HT-29 (cell line): Measurements from ENCODE around the gene MSI1. TPM values are rescaled to one million over a fixed set of nuclear protein-coding genes. Genes with fewer than 3 reads are reported as not detected.
"Not testable (repeated sequence)": the region's sequence is repeated elsewhere in the genome, so short reads cannot be mapped to it uniquely, and the experiment has no call there.

Source experiments
- DNase-seq: peaks from one replicate; pipeline ENCODE4 v3.0.0-alpha.2; 2015; ENCODE audit warnings: low spot score
- total RNA-seq: library from RNA; depleted of rRNA; stranded (reverse); fragments of >200 nt; shearing (Covaris generic); gene quantifications from 2 replicates; pipeline ENCODE4 v1.2.3, GENCODE V29; 2014

MSI1 gene
- total RNA-seq, 1 experiment from 2014 or later: not detected

DNA sequence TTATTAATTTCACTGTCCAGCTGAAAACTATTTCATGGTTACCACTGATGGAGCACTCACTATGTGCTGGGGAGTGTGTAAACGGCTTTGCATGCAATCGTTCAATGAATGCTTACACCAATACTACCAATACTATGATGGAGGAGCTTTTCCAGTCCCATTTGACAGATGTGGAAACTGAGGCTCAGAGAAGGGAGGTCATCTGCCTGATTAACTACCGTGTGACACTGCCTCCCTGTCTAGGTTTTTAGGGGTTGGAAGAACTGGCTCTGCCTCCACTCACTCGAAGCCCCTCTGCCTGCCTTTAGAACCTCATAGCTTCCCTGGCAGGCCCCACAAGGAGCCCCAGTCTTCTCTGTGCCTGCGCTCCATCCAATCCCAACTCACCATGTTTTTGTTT is 11.9 kb downstream of the MSI1 start:
- no peak for DNase-seq

DNA sequence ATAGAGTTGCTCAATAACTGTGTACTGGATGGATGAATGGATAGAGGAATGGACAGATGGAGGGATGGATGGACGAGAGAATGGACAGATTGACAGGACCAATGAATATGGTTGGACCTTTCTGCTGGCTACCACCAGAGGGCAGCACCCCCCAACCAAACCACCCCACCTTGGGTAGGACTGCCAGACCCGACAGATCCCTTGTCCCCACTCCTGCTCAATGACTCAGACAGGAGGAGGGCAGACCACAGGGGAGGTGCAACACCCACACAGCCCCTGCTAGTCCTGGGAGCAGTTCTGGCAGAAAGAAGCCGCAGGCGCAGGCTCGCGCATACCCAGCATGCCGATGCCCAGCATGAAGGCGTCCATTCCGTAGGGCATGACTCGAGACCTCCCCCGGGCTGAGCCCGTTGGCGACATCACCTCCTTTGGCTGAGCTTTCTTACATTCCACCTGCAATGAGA is 12.4 kb downstream of the MSI1 start:
- peak; percentile 87 for DNase-seq

DNA sequence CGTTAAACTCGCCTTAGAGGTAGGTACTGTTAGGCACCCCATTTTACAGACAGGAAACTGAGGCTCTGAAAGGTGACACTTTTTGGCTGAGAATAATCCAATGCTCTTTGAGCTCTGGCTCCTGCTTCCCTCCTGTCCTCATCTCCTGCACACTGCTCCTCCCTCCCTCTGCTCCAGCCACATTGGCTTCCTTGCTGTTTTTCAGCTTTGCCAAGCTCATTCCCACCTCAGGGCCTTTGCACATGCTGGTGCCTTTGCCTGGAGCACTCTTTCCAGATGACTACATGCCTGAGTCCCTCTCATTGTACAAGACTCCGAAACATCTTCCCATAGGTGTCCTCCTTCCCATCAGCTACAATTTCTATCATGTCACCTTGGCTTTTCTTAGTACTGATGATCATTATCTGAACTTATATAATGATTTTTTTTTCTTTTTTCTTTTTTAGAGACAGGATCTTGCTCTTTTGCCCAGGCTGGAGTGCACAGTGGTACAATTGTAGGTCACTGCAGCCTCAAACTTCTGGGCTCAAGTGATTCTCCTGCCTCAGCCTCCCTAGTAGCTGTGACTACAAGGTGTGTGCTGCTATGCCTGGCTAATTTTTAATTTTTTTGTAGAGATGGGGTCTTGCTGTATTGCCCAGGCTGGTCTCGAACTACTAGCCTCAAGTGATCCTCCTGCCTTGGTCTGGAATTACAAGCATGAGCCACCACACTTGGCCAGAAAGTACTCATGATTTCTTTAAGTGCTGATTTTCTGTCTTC is 15.2 kb downstream of the MSI1 start:
- no peak for DNase-seq

DNA sequence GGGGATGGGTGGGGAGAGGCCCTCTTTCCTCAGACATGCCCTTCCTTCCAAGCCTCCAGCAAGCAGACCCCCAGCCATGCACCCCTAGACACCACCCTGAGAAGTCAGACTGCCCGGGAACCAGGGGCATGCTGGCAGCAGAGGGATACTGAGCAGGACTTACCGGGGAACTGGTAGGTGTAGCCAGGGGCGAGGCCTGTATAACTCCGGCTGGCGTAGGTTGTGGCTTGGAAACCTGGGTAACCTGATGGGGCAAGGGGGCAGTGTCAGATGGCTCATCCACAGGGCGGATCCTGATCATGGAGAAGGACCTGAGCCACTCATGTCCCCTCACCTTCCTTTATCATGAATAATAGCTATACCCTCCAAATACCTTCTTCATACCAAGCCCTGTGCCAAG is 15.8 kb downstream of the MSI1 start:
- DNase-seq: no peak

DNA sequence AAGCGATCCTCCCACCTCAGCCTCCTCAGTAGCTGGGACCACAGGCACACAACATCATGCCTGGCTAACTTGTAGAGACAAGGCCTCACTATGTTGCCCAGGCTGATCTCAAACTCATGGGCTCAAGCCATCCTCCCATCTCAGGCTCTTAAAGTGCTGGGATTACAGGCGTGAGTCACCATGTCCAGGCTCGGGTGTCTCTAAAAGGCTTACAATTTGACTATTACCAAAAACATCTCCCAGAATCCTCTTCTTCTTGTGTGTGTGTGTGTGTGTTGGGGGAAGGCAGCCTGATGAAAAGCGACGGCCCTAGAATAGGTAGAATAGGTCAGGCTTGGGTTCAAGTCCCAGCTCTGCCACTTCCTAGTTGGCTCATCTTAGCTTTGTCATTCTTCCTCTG is 16.8 kb downstream of the MSI1 start:
- no peak for DNase-seq

DNA sequence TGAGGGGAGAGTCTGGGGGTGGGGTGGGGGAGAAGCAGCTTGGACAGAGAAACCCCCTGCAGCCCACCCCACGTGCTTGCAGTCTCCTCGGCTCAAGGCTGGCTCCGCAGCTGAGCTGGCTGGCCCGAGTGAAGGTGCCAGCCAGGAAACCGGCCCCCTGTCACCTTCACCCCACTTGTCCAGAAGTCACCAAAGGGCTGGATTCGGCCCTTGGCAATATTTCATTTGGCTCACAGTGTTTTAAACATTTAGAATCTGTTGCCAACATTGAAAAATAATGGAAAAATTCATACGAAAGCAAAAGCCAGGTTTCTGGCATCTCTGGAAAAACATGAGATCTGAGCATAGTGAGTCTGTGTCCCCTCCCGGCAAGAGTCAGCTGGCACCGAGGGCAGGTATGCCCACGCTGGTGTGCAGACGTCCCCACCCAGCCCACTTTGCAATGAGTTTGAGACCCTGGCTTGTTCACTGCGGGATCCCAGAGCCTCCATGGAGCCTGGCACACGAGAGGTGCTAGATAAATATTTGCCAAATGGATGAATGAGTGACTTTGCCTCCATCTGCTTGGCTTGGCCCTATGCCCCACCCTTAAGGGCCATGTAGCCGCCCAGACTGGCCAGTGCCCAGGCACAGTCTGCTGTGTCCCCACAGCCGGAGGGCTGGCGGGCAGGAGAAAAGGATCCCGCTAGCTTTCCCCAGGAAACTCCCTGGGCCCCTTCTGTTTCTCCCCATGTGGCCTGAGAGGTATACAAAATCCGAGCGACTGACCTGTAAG is 18.2 kb downstream of the MSI1 start:
- DNase-seq: no peak

DNA sequence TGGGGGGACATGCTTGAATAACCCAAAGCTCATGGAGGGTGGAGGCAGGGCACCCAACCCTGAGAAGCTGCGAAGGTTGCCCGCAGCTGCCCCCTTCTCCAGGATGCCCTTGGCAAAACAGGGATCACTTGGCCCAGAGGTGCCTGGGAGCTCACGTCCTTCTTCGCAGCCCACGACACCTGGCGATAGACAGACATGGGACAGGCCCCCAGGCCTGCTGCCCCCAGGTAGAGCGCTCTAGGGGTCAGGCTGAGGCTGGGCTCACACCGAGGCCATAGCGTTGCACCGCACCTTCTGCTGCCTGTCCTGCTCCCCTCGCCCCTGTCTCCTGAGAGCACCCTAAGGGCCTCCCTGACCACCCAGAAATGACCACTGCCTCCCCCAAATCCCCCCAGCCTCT is 21.2 kb downstream of the MSI1 start:
- DNase-seq: no peak

DNA sequence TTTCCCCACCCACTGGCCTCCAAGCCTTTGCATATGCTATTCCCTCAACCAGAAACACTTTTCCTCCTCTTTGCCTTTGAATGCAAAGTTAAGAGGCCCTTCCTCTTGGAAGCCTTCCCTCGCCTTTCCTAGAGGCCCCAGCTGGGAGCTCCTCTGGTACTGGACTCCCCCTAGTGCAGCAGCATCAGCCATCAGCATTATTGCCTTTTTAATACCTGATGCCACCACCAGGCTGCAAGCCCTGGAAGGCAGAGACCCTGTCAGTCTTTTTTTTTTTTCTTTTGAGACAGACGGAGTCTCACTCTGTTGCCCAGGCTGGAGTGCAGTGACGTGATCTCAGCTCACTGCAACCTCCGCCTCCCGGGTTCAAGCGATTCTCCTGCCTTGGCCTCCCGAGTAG is 22.3 kb downstream of the MSI1 start:
- DNase-seq: no peak

DNA sequence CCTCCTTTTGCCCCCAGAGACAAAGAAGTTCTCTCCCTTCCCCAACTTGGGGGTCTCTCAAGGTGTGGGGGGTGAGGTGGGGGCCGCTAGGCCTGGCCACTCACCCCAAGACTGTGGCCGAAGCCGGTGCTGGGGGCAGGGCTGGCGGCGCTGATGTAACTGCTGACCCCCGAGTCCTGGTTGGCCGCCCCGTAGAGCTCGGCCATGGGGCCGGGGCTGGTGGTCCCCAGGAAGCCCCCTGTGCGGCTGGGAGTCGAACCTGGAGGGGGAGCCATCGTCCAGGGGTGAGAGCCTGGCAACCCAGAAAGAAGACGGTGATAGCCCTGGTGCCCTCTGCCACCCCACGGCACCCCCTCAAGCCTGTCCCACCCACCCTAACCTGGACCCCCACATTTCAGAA is 22.9 kb downstream of the MSI1 start:
- no peak for DNase-seq

DNA sequence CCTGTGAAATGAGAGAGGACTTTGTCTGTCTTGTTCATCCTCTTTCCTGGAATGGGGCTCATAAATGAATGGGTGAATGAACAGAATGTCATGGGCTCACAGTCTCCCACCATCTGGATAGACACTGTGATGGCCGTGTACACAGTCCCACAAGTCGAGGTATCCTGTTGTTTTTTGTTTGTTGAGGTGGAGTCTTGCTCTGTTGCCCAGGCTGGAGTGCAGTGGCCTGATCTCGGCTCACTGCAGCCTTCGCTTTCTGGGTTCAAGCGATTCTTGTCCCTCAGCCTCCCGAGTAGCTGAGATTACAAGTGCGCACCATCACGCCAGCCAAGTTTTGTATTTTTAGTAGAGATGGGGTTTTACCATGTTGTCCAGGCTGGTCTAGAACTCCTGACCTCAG is 25.3 kb downstream of the MSI1 start:
- DNase-seq: no peak

DNA sequence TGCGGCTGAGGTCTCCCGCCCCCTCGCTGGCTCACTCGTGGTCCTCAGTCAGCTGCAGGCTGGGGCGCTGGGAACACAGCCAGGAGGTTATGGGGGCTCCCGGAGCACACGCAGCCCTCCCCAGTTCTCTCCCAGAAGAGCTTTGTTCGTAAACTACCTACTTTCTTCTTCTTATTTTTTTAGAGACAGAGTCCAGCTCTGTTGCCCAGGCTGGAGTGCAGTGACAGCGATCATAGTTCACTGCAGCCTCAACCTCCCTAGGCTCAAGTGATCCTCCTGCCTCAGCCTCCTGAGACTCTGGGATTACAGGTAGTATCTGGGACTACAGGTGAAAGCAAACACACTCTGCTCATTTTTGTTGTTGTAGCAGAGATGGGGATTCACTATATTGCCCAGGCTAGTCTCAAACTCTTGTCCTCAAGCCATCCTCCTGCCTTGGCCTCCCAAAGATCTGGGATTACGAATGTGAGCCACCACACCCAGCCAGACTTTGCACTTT is 25.9 kb downstream of the MSI1 start:
- DNase-seq: no peak

DNA sequence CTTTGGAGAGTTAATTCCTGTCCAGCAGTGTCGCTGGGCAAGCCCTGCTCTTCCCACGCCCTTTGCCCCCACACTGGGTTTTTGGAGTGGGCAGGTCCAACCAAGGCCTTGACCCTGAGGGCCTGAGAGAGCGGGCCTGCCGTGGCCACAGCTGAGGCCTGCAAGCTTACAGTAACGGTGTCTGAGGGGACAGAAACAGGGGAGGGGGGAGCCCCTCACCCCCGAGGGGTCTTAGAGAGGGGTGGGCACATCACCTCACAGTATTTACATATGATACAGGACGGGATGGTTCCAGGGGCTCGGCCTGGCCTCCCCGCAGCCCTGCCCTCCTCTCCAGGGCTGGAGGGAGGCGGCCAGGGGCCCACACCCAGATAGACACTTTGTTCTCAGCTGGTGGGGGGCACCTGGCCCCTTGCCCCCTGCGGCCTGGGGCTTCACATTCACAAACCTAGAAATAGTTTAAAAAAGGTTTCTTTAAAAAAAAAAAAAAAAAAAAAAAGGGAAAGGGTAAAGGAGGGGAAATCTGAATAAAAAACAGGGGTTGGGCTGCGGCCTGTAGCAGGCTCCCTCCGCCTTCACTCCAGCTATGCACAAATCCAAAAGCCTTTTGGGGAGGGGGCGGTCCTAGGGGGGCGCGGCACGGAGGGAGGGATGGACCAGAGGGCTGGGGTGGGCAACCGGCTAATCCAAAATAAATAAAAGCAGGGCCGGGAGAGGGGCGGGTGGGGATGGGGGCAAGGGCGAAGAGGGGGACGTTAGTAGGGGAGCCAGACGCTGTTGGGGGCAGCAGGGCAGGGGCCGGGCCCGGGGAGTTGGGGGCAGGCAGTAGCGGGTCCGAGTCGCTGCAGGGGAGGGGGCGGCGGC is 26.6 kb downstream of the MSI1 start:
- no peak for DNase-seq

DNA sequence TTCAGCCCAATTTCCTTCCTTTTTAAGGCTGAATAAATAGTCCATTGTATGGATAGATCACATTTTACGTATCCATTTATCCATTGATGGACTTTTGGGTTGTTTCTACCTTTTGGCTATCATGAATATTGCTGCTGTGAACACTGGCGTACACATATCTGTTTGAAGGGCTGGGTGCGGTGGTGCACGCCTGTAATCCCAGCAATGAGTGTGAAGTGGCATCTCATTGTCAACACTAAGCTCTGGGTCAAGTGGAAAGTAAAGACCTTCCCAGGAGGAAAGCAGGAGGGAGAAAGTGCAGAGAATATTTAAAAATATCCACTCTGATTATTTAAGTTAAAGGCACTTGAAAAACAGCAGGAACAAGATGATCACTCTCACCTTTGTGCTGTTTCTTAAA is 29.7 kb downstream of the MSI1 start:
- no peak for DNase-seq

DNA sequence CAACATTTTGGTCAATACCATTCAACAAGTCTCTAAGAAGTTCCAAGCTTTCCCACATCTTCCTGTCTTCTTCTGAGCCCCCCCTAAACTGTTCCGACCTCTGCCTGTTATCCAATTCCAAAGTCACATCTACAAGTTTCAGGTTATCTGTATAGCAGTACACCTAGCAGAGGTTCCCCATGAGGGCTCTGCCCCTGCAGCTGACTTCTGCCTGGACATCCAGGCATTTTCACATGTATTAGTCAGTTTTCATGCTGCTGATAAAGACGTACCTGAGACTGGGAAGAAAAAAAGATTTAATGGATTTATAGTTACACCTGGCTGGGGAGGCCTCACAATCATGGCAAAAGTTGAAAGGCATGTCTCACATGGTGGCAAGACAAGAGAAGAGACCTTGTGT is 31.2 kb downstream of the MSI1 start:
- no peak for DNase-seq

DNA sequence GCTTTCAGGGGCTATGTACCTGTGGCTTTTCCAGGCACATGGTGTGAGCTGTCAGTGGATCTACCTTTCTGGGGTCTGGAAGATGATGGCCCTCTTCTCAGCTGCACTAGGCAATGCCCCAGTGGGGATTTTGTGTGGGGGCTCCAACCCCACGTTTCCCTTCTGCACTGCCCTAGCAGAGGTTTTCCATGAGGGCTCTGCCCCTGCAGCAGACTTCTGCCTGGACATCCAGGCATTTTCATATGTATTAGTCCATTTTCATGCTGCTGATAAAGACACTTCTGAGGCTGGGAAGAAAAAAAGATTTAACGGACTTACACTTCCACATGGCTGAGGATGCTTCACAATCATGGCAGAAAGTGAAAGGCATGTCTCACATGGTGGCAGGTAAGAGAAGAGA is 32.6 kb downstream of the MSI1 start:
- DNase-seq: not testable (repeated sequence)

DNA sequence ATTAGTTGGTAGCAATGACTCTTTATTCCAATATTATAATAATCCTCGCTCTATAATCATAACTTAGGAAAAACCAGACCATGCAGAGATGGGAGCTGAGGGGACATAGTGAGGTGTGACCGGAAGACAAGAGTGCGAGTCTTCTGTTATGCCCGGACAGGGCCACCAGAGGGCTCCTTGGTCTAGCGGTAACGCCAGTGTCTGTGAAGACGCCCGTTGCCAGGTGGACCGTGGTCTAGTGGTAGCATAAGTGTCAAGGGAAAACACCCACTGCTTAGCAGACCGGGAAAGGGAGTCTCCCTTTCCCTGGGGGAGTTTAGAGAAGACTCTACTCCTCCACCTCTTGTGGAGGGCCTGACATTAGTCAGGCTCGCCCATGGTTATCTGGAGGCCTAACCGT is 33.5 kb downstream of the MSI1 start:
- peak; percentile 37 for DNase-seq

DNA sequence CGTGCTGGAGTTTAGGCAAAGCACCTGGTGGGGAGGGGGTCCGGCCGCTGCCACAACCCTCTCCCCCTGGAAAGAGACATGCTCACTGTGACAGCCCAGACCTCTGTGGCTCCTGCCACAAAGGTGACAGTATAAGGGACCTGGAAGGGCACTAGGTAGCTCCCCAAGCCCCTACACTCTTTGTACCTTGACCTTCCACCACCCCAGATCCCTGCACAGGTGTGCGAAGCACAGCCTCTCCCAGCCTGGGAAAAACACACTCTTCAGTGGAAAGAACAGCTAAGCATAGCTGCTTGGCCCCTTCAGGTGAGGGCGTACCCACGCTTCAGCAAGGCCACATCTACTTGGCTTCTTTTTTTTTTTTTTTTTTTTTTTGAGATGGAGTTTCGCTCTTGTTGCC is 36.4 kb downstream of the MSI1 start:
- no peak for DNase-seq

DNA sequence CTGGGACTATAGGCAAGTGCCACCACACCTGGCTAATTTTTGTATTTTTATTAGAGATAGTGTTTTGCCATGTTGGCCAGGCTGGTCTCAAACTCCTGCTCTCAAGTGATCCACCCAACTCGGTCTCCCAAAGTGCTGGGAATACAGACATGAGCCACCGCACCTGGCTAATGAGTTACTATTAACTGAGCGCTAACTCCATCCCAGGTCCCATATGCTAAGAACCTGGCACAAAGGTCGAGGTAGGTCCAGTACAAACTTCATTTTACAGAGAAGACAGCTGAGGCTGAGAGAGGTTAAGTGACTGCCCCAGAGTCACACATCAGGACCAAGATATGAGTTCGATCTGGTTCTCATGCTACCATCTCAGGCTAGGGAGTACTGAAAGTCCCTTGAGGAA is 36.9 kb downstream of the MSI1 start:
- DNase-seq: no peak

DNA sequence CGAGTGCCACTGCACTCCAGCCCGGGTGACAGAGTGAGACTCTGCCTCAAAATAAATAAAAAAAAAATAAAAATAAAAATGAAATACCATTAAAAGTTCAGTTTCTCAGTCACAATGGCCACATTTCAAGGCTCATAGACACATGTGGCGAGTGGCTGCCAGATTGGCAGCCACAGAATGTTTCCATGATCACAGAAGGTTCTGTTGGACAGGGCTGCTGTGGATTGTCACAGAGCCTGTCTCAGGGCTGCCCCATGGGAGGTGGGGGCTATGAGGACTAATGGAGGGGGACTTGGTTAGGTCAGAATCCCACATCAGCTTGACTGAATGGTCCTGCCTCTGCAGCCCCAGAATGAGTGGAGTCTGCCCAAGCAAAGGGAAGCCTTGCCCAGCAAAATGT is 37.6 kb downstream of the MSI1 start:
- no peak for DNase-seq

DNA sequence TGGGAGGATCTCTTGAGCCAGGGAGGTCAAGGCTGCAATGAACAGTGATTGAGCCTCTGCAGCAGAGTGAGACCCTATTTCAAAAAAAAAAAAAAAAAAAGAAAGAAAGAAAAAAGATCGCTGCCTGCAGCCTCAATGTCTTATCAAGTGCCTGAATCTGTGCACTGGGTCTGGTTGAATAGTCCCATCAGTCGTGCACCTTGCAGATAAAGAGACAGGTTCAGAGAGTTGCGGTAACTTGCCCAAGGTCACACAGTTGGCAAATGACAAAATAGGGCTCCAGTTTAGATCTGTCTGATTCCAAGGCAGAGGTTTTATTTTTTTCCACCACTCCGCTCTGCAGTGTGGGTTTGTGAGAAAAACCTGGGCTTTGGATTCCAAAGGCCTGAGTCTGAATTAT is 40.7 kb downstream of the MSI1 start:
- no peak for DNase-seq

DNA sequence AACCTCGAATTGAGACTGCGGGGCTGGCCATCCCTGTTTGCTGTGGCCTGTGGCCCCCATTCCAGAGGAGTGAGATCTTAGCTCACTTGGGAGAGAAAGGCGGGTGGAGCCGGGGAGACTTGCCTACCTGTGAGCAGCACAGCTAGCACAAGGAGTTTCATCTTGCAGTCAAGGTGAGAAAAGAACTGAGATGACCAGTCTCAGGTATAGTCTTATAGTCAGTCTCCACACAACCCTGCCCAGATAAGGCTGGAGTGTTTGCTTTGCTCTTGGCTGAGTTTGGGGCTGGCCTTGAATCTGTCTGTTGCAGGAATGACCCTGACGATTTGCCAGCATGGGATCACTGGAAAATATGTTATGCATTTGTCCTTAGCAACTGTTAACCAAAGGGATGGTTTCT is 41.4 kb downstream of the MSI1 start, which contains the start of gene PLA2G1B:
Gene PLA2G1B (minus strand): TSS at position 187 of the 400 bp plus-strand sequence. CDS start 26 bp downstream, at position 161.
- no peak for DNase-seq
